ENCODE measurements around the gene NOL9. TPM values are rescaled to one million over a fixed set of nuclear protein-coding genes. Genes with fewer than 3 reads are reported as not detected.

NOL9 gene
- total and polyA plus RNA-seq, 2 of the 13 experiments (the other 11 are each of a cell fraction or from before 2014, with no cell fraction given): 18.0 to 24.7 TPM

DNA sequence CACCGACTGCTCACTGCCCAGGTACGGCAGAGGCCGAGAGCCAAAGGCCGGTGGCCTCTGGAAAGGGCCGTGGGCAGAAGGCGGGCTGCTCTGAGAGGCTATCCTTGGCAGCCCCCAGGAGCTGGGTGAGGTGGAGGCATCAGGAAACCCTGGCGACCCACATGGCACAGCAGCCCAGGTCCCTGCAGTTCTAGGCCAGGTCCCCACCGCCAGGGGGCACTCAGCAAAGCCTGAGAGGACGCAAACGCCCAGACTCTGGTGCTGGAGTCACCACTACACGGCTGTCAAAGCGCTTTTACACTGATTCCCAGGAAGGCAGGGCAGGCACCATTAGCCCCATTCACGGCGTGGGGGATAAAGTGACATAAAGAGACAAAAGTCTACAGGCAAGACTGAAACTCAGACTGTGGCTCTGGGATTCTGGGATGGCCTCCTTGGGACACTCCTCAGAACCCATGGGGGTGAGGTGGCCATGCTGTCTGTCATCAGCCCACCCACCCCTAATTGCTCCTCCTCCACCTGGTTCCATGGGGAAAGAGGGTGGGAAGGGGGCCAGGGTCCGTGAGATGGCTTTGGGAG lies 67.8 kb downstream of the NOL9 start (continued):
- TF ChIP-seq, protein P1, sequence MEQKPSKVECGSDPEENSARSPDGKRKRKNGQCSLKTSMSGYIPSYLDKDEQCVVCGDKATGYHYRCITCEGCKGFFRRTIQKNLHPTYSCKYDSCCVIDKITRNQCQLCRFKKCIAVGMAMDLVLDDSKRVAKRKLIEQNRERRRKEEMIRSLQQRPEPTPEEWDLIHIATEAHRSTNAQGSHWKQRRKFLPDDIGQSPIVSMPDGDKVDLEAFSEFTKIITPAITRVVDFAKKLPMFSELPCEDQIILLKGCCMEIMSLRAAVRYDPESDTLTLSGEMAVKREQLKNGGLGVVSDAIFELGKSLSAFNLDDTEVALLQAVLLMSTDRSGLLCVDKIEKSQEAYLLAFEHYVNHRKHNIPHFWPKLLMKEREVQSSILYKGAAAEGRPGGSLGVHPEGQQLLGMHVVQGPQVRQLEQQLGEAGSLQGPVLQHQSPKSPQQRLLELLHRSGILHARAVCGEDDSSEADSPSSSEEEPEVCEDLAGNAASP (CRISPR knock-in tag; IDR thresholded peaks at IDR 0.05; ENCODE audit: borderline replicate concordance): peak; percentile 65; the same call in 1 of the 2 replicates
- TF ChIP-seq ZKSCAN8 (CRISPR knock-in tag; IDR thresholded peaks at IDR 0.05; ENCODE audit: borderline replicate concordance) (no peak), ZNF136 (CRISPR knock-in tag; IDR thresholded peaks at IDR 0.05; ENCODE audit: low read depth) (no peak), JARID2 (CRISPR knock-in tag; IDR thresholded peaks at IDR 0.05; ENCODE audit: insufficient replicate concordance) (no peak), ZC3H4 (CRISPR knock-in tag; IDR thresholded peaks at IDR 0.05; ENCODE audit: borderline replicate concordance) (no peak), ZNF530 (CRISPR knock-in tag; IDR thresholded peaks at IDR 0.05; ENCODE audit: low read depth) (no peak), CREM (IDR thresholded peaks at IDR 0.05) (no peak), CREM (CRISPR knock-in tag; IDR thresholded peaks at IDR 0.05) (no peak), ZNF703 (CRISPR knock-in tag; IDR thresholded peaks at IDR 0.05; ENCODE audit: borderline replicate concordance) (no peak), ZNF652 (CRISPR knock-in tag; IDR thresholded peaks at IDR 0.05; ENCODE audit: borderline replicate concordance, low read depth) (no peak), YEATS4 (CRISPR knock-in tag; IDR thresholded peaks at IDR 0.05; ENCODE audit: borderline replicate concordance) (no peak), ZNF747 (CRISPR knock-in tag; IDR thresholded peaks at IDR 0.05; ENCODE audit: borderline replicate concordance) (no peak), ZNF772 (CRISPR knock-in tag; IDR thresholded peaks at IDR 0.05) (no peak), ZFP1 (CRISPR knock-in tag; IDR thresholded peaks at IDR 0.05) (no peak), ZNF552 (CRISPR knock-in tag; IDR thresholded peaks at IDR 0.05; ENCODE audit: borderline replicate concordance) (no peak), HDAC2 (CRISPR knock-in tag; IDR thresholded peaks at IDR 0.05) (no peak), KLF16 (CRISPR knock-in tag; IDR thresholded peaks at IDR 0.05) (no peak; a peak in 1 of 4 replicates), MED8 (CRISPR knock-in tag; IDR thresholded peaks at IDR 0.05; ENCODE audit: insufficient replicate concordance) (no peak), GLI4 (CRISPR knock-in tag; IDR thresholded peaks at IDR 0.05; ENCODE audit: borderline replicate concordance) (no peak), ATF7-NPFF (CRISPR knock-in tag; IDR thresholded peaks at IDR 0.05; ENCODE audit: low read depth) (no peak)
- TF ChIP-seq, protein P2, sequence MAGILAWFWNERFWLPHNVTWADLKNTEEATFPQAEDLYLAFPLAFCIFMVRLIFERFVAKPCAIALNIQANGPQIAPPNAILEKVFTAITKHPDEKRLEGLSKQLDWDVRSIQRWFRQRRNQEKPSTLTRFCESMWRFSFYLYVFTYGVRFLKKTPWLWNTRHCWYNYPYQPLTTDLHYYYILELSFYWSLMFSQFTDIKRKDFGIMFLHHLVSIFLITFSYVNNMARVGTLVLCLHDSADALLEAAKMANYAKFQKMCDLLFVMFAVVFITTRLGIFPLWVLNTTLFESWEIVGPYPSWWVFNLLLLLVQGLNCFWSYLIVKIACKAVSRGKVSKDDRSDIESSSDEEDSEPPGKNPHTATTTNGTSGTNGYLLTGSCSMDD (CRISPR knock-in tag; IDR thresholded peaks at IDR 0.05): no peak
- TF ChIP-seq, protein P3, sequence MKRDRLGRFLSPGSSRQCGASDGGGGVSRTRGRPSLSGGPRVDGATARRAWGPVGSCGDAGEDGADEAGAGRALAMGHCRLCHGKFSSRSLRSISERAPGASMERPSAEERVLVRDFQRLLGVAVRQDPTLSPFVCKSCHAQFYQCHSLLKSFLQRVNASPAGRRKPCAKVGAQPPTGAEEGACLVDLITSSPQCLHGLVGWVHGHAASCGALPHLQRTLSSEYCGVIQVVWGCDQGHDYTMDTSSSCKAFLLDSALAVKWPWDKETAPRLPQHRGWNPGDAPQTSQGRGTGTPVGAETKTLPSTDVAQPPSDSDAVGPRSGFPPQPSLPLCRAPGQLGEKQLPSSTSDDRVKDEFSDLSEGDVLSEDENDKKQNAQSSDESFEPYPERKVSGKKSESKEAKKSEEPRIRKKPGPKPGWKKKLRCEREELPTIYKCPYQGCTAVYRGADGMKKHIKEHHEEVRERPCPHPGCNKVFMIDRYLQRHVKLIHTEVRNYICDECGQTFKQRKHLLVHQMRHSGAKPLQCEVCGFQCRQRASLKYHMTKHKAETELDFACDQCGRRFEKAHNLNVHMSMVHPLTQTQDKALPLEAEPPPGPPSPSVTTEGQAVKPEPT (CRISPR knock-in tag; IDR thresholded peaks at IDR 0.05; ENCODE audit: low read depth): no peak
- TF ChIP-seq, protein P4, sequence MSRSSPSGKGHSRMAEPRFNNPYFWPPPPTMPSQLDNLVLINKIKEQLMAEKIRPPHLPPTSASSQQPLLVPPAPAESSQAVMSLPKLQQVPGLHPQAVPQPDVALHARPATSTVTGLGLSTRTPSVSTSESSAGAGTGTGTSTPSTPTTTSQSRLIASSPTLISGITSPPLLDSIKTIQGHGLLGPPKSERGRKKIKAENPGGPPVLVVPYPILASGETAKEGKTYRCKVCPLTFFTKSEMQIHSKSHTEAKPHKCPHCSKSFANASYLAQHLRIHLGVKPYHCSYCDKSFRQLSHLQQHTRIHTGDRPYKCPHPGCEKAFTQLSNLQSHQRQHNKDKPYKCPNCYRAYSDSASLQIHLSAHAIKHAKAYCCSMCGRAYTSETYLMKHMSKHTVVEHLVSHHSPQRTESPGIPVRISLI (CRISPR knock-in tag; IDR thresholded peaks at IDR 0.05; ENCODE audit: borderline replicate concordance): no peak; the same call in 1 of the 2 replicates
- TF ChIP-seq, protein P5, sequence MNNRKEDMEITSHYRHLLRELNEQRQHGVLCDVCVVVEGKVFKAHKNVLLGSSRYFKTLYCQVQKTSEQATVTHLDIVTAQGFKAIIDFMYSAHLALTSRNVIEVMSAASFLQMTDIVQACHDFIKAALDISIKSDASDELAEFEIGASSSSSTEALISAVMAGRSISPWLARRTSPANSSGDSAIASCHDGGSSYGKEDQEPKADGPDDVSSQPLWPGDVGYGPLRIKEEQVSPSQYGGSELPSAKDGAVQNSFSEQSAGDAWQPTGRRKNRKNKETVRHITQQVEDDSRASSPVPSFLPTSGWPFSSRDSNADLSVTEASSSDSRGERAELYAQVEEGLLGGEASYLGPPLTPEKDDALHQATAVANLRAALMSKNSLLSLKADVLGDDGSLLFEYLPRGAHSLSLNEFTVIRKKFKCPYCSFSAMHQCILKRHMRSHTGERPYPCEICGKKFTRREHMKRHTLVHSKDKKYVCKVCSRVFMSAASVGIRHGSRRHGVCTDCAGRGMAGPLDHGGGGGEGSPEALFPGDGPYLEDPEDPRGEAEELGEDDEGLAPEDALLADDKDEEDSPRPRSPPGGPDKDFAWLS (CRISPR knock-in tag; IDR thresholded peaks at IDR 0.05; ENCODE audit: borderline replicate concordance): no peak
